ENCODE data around the gene BRSK1.

DNA sequence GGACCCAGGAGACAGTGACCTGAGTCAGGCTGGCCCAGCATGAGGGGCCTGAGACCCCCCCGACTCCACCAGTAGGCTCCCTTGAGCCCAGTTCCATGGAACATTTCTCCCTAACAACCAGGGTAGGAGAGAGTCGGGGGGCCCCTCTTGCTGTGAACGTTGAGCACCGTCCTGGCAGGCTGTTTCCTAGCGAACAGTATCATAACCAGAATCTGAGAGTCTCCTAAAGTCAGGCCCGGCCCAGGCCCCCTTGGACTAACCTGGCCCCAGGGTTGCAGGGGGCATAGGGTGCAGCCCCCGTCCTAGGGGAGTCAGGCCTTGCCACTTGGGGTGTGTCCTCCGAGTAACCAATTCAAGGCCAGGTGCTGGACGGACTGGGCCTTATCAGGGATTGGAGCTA lies 27.6 kb downstream of the BRSK1 start:
- TF ChIP-seq, protein P1, sequence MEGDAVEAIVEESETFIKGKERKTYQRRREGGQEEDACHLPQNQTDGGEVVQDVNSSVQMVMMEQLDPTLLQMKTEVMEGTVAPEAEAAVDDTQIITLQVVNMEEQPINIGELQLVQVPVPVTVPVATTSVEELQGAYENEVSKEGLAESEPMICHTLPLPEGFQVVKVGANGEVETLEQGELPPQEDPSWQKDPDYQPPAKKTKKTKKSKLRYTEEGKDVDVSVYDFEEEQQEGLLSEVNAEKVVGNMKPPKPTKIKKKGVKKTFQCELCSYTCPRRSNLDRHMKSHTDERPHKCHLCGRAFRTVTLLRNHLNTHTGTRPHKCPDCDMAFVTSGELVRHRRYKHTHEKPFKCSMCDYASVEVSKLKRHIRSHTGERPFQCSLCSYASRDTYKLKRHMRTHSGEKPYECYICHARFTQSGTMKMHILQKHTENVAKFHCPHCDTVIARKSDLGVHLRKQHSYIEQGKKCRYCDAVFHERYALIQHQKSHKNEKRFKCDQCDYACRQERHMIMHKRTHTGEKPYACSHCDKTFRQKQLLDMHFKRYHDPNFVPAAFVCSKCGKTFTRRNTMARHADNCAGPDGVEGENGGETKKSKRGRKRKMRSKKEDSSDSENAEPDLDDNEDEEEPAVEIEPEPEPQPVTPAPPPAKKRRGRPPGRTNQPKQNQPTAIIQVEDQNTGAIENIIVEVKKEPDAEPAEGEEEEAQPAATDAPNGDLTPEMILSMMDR (conservative IDR thresholded peaks at IDR 0.05; ENCODE audit: low read depth, low read length): no peak
- no peak for TF ChIP-seq EZH2 (IDR thresholded peaks at IDR 0.05; ENCODE audit: low read length, unreplicated experiment)

Data from PC-3 (cell line).